ENCODE measurements around the gene SLC4A4. TPM values are rescaled to one million over a fixed set of nuclear protein-coding genes. Genes with fewer than 3 reads are reported as not detected.

SLC4A4 gene
- total RNA-seq, 1 experiment from 2014 or later, result 0.92 TPM

DNA sequence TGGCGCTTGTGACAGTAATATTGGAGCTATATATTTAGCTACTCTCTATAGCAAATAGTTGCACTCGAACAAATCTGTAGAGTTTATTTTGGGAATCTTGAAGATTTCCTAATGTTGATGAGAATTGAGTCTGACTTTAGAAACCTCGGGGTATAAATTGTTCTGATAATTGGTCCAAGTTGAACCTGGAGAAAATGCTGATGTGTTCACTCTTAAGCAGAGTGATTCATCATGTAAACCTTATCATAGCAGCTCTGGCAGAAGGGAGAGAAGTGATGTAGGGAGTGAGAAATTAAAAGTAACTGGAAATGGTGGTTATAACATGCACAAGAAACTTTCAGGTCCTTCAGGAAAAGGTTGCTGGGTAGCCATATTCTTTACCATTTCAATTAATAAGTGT, 16.4 kb upstream of the SLC4A4 start:
- Histone ChIP-seq H3K14ac (ENCODE audit: insufficient read depth, low read length) (no peak overlapping the region), H2AFZ (ENCODE audit: low read length) (no peak overlapping the region), H2BK5ac (ENCODE audit: insufficient read length, low read length) (no peak overlapping the region), H3K9ac (ENCODE audit: extremely low read depth, insufficient read length, low read length) (no peak overlapping the region), H3K4me2 (ENCODE audit: insufficient read depth, insufficient read length, low read length) (no peak overlapping the region), H3K23me2 (ENCODE audit: insufficient read length, low read depth, low read length, poor library complexity, severe bottlenecking) (no peaks in the 10 kb centered on the region), H3K9me3 (ENCODE audit: control insufficient read depth, low read depth, low read length) (no peaks in the 10 kb centered on the region), H3K79me2 (ENCODE audit: insufficient read depth, low read length) (no peaks in the 10 kb centered on the region), H3K56ac (ENCODE audit: insufficient read length, low read depth, low read length) (no peak overlapping the region), H2BK12ac (ENCODE audit: insufficient read length, low read depth, low read length) (no peak overlapping the region), H3T11ph (ENCODE audit: low read length) (no peak overlapping the region), H3K23ac (ENCODE audit: insufficient read length, low read depth, low read length) (no peak overlapping the region), H4K20me1 (ENCODE audit: control insufficient read depth, insufficient read depth, insufficient read length) (no peaks in the 10 kb centered on the region), H2AK5ac (ENCODE audit: insufficient read length, low read length) (no peak overlapping the region), H4K5ac (ENCODE audit: insufficient read length, low read depth, low read length) (no peak overlapping the region), H3K79me1 (ENCODE audit: insufficient read depth, low read depth, low read length, poor library complexity, severe bottlenecking) (no peaks in the 10 kb centered on the region), H2BK120ac (ENCODE audit: low read depth, low read length, poor library complexity, severe bottlenecking) (no peak overlapping the region), H3K27ac (ENCODE audit: insufficient read length, low read depth, low read length) (no peak overlapping the region), H3K18ac (ENCODE audit: insufficient read length, low read depth, low read length) (no peak overlapping the region), H3K4ac (ENCODE audit: low read depth, low read length) (no peak overlapping the region), H2BK20ac (ENCODE audit: low read depth, low read length, poor library complexity, severe bottlenecking) (no peak overlapping the region), H4K91ac (ENCODE audit: insufficient read length, low read depth, low read length) (no peak overlapping the region), H3K27me3 (ENCODE audit: insufficient read depth, low read length) (no peaks in the 10 kb centered on the region), H4K8ac (replicated peaks; ENCODE audit: insufficient read length, low read depth, low read length) (no peak overlapping the region), H3K4me1 (ENCODE audit: insufficient read depth, low read length) (no peaks in the 10 kb centered on the region), H2BK15ac (ENCODE audit: low read depth, low read length) (no peak overlapping the region)
- no peak overlapping the region for H3K27ac Mint-ChIP-seq
- DNase-seq, result no peak
- TF ChIP-seq, protein P1, sequence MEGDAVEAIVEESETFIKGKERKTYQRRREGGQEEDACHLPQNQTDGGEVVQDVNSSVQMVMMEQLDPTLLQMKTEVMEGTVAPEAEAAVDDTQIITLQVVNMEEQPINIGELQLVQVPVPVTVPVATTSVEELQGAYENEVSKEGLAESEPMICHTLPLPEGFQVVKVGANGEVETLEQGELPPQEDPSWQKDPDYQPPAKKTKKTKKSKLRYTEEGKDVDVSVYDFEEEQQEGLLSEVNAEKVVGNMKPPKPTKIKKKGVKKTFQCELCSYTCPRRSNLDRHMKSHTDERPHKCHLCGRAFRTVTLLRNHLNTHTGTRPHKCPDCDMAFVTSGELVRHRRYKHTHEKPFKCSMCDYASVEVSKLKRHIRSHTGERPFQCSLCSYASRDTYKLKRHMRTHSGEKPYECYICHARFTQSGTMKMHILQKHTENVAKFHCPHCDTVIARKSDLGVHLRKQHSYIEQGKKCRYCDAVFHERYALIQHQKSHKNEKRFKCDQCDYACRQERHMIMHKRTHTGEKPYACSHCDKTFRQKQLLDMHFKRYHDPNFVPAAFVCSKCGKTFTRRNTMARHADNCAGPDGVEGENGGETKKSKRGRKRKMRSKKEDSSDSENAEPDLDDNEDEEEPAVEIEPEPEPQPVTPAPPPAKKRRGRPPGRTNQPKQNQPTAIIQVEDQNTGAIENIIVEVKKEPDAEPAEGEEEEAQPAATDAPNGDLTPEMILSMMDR (conservative IDR thresholded peaks at IDR 0.05), result no peak
- H3K4me3 Mint-ChIP-seq, result no peak overlapping the region
- no CpG with 5 or more reads among the region's 3 CpGs for WGBS (ENCODE audit: extremely low coverage, insufficient read length, low lambda C conversion rate)
- H3K27me3 Mint-ChIP-seq (ENCODE audit: low read depth), result no peaks in the 10 kb centered on the region
- H3K9me3 Mint-ChIP-seq, result no peaks in the 10 kb centered on the region
- H3K4me1 Mint-ChIP-seq, result peaks cover 6 to 13% of the 10 kb centered on the region in 2 experiments; a peak in 2 of 4 replicates
- no peaks in the 10 kb centered on the region; a peak in 1 of 7 replicates for H3K36me3 Mint-ChIP-seq (ENCODE audit: insufficient read depth in 1 of 3, low read depth in 3 of 3)

Data from H9 (cell line).